IMR-90 (cell line): ENCODE measurements around the gene LYSMD4. TPM values are rescaled to one million over a fixed set of nuclear protein-coding genes. Genes with fewer than 3 reads are reported as not detected.

Experiments
- ATAC-seq: fragments of 200-7000 bp; cut with Tn5 transposase; 2 replicates; pipeline ENCODE4 v1.9.1; 2020; ENCODE audit warnings: low read depth, mild to moderate bottlenecking, moderate library complexity
- BruUV-seq: library from RNA; stranded (reverse); fragments of 400-500 nt; replicated peaks from 2 replicates; lab custom pipeline; 2021; lab: Mats Ljungman, UMichigan
- CTCF ChIA-PET: fragments of 300-600 bp; formaldehyde crosslinking; extraction: SDS; loops from one replicate; lab custom pipeline; 2021; ENCODE audit warnings: antibody characterized with exemption; lab: Yijun Ruan, JAX
- POLR2A ChIA-PET: fragments of 300-600 bp; sonication (Branson Sonifier 250); formaldehyde crosslinking; loops from one replicate; lab custom pipeline; 2022; ENCODE audit warnings: antibody characterized with exemption; ENCODE audit not compliant: unreplicated experiment; lab: Charles Lee
- DNase-seq: peaks from one replicate; pipeline ENCODE4 v3.0.0; 2013
- H2AFZ ChIP-seq: replicated peaks from 2 replicates; pipeline ENCODE3; 2013; ENCODE audit warnings: low read length, mild to moderate bottlenecking; ENCODE audit not compliant: poor library complexity
- H2AK5ac ChIP-seq: 2 replicates; pipeline ENCODE4 v1.6.1; 2013; ENCODE audit warnings: low read depth, low read length, inconsistent platforms
- H2AK9ac ChIP-seq: replicated peaks from 2 replicates; pipeline ENCODE3; 2013; ENCODE audit warnings: mild to moderate bottlenecking, low read depth, low read length, moderate library complexity; ENCODE audit not compliant: poor library complexity
- H2BK120ac ChIP-seq: 2 replicates; pipeline ENCODE4 v1.6.1; 2013; ENCODE audit warnings: low read depth, low read length, inconsistent platforms
- H2BK15ac ChIP-seq: 3 replicates; pipeline ENCODE4 v1.6.1; 2013; ENCODE audit warnings: low read depth, low read length, inconsistent platforms
- H2BK20ac ChIP-seq: 2 replicates; pipeline ENCODE4 v1.6.1; 2013; ENCODE audit warnings: low read depth, mild to moderate bottlenecking, inconsistent platforms, low read length, moderate library complexity
- H2BK5ac ChIP-seq: 2 replicates; pipeline ENCODE4 v1.6.1; 2013; ENCODE audit warnings: mild to moderate bottlenecking, low read depth, low read length, inconsistent platforms; ENCODE audit not compliant: poor library complexity, severe bottlenecking
- H3K14ac ChIP-seq: replicated peaks from 2 replicates; pipeline ENCODE4 v1.6.1; 2013; ENCODE audit warnings: low read depth, low read length, inconsistent platforms
- H3K18ac ChIP-seq: 2 replicates; pipeline ENCODE4 v1.6.1; 2013; ENCODE audit warnings: low read depth, low read length, control low read depth
- H3K23ac ChIP-seq: 2 replicates; pipeline ENCODE4 v1.6.1; 2013; ENCODE audit warnings: low read depth, low read length, inconsistent platforms
- H3K27ac ChIP-seq: 2 replicates; pipeline ENCODE4 v1.5.1; 2013; ENCODE audit warnings: mild to moderate bottlenecking, control low read depth, low read length; ENCODE audit not compliant: insufficient read depth
- H3K27me3 ChIP-seq: 2 replicates; pipeline ENCODE4 v1.6.1; 2013; ENCODE audit warnings: low read length; ENCODE audit not compliant: control insufficient read depth, insufficient read depth
- H3K36me3 ChIP-seq: 2 replicates; pipeline ENCODE4 v1.6.1; 2013; ENCODE audit warnings: low read length, mixed read lengths; ENCODE audit not compliant: control insufficient read depth, insufficient read depth
- H3K4ac ChIP-seq: 2 replicates; pipeline ENCODE4 v1.6.1; 2013; ENCODE audit warnings: low read depth, low read length, inconsistent platforms
- H3K4me1 ChIP-seq: 2 replicates; pipeline ENCODE4 v1.6.1; 2013; ENCODE audit warnings: low read length, mixed read lengths; ENCODE audit not compliant: control insufficient read depth, insufficient read depth
- H3K4me2 ChIP-seq: 2 replicates; pipeline ENCODE4 v1.6.1; 2013; ENCODE audit warnings: low read depth, mild to moderate bottlenecking, control low read depth, low read length, moderate library complexity
- H3K4me3 ChIP-seq: 2 replicates; pipeline ENCODE4 v1.5.1; 2013; ENCODE audit warnings: low read depth, mild to moderate bottlenecking, control low read depth, low read length, moderate library complexity; ENCODE audit not compliant: insufficient read depth
- H3K56ac ChIP-seq: 2 replicates; pipeline ENCODE4 v1.6.1; 2013; ENCODE audit warnings: low read length, inconsistent platforms; ENCODE audit not compliant: insufficient read depth; ENCODE audit errors: extremely low read depth
- H3K79me1 ChIP-seq, 2 experiments: 2 replicates each; pipeline ENCODE4 v1.6.1; 2013; ENCODE audit warnings: low read length in 2 of 2, inconsistent platforms in 1 of 2, low read depth in 1 of 2
- H3K9ac ChIP-seq: 2 replicates; pipeline ENCODE4 v1.6.1; 2013; ENCODE audit warnings: low read depth, low read length, control low read depth
- H3K9me1 ChIP-seq: 2 replicates; pipeline ENCODE4 v1.6.1; 2013; ENCODE audit warnings: low read length, inconsistent platforms; ENCODE audit not compliant: insufficient read depth
- H3K9me3 ChIP-seq: 2 replicates; pipeline ENCODE4 v1.6.1; 2013; ENCODE audit warnings: low read length; ENCODE audit not compliant: control insufficient read depth, insufficient read depth
- H4K20me1 ChIP-seq: 2 replicates; pipeline ENCODE4 v1.6.1; 2013; ENCODE audit warnings: low read length, inconsistent platforms; ENCODE audit not compliant: insufficient read depth
- H4K5ac ChIP-seq: 2 replicates; pipeline ENCODE4 v1.6.1; 2013; ENCODE audit warnings: mild to moderate bottlenecking, low read depth, low read length, control low read depth
- H4K8ac ChIP-seq, 2 experiments: 2 replicates each; pipeline ENCODE4 v1.6.1; 2013; ENCODE audit warnings: low read depth in 2 of 2, low read length in 2 of 2, control low read depth in 1 of 2, inconsistent platforms in 1 of 2
- H4K91ac ChIP-seq: 2 replicates; pipeline ENCODE4 v1.6.1; 2013; ENCODE audit warnings: low read depth, low read length, inconsistent platforms; ENCODE audit not compliant: insufficient read depth
- FOS ChIP-seq: fragments of 150-350 bp; IDR thresholded peaks from 2 replicates; pipeline ENCODE4 v1.6.1; 2016; ENCODE audit warnings: low read depth, low read length
- MAZ ChIP-seq: IDR thresholded peaks from 2 replicates; pipeline ENCODE4 v1.6.1; 2012; ENCODE audit warnings: low read depth, mild to moderate bottlenecking, low read length, improper control_type of control experiment, moderate library complexity, borderline replicate concordance
- POLR2A ChIP-seq: IDR thresholded peaks from 2 replicates; pipeline ENCODE4 v1.6.1; 2012; ENCODE audit warnings: mild to moderate bottlenecking, low read depth, low read length
- RAD21 ChIP-seq: IDR thresholded peaks from 2 replicates; pipeline ENCODE4 v1.6.1; 2012; ENCODE audit warnings: low read length, improper control_type of control experiment
- RFX5 ChIP-seq: IDR thresholded peaks from 2 replicates; pipeline ENCODE4 v1.8.0; 2012; ENCODE audit warnings: low read depth, mild to moderate bottlenecking, low read length, moderate library complexity
- SMC3 ChIP-seq: fragments of 150-350 bp; IDR thresholded peaks from 2 replicates; pipeline ENCODE4 v1.6.1; 2016; ENCODE audit warnings: low read depth, mild to moderate bottlenecking, antibody characterized with exemption, low read length, moderate library complexity
- USF2 ChIP-seq: fragments of 150-350 bp; IDR thresholded peaks from 2 replicates; pipeline ENCODE4 v1.6.1; 2017; ENCODE audit warnings: mild to moderate bottlenecking, antibody characterized with exemption, low read length, low read depth
- WGBS, 2 experiments: methylation state at CpG; one replicate each; pipeline versions ENCODE4 v1.1.5 to v1.1.7; 2013; ENCODE audit warnings: missing lambda C conversion rate in 2 of 2; ENCODE audit not compliant: insufficient read length in 1 of 2; ENCODE audit errors: extremely low coverage in 2 of 2; 5-methylcytosine and 5-hydroxymethylcytosine counted together
- dilution Hi-C: fragments of 300-500 bp; cut with HindIII; formaldehyde crosslinking; loops from one replicate; pipeline ENCODE4 v1.14.3; 2018; ENCODE audit warnings: low sequenced_read_pairs; ENCODE audit not compliant: unreplicated experiment
- in situ Hi-C: fragments of 300-500 bp; cut with MboI; formaldehyde crosslinking; loops from 3 replicates; pipeline ENCODE4 v1.14.3; 2019; ENCODE audit warnings: low sequenced_read_pairs, inconsistent platforms, mixed read lengths
- intact Hi-C: fragments of 100-400 bp; cut with micrococcal nuclease; formaldehyde crosslinking; loops from 2 replicates; pipeline ENCODE4 v1.10.0; 2022
- polyA plus RNA-seq, 3 experiments: library from polyadenylated mRNA; depleted of rRNA; stranded (reverse); fragments of >200 nt; gene quantifications; 2 replicates each; pipeline ENCODE4 v1.2.3, GENCODE V29; 2012; ENCODE audit warnings: low replicate concordance in 1 of 3
- total RNA-seq: library from RNA; depleted of rRNA; stranded (reverse); fragments of >200 nt; gene quantifications from 2 replicates; pipeline ENCODE4 v1.2.3, GENCODE V29; 2012

The LYSMD4 gene
- total and polyA plus RNA-seq, 2 of the 4 experiments (the other 2 are of a cell fraction) = 4.5 to 5.0 TPM

- dilution Hi-C loops (no loop called here), intact Hi-C loops (no loop called here), in situ Hi-C loops (no loop called here)
- H2AK9ac ChIP-seq = no peak overlapping the region
- H4K91ac ChIP-seq = no peak overlapping the region
- no peak overlapping the region for H2BK15ac ChIP-seq
- no peak overlapping the region for H3K27ac ChIP-seq
- no peak overlapping the region for H2BK5ac ChIP-seq
- H2AFZ ChIP-seq = no peak overlapping the region
- no peak for ATAC-seq
- no peaks in the 10 kb centered on the region for H3K27me3 ChIP-seq
- no peaks in the 10 kb centered on the region for H3K9me3 ChIP-seq
- TF ChIP-seq RAD21 (no peak), SMC3 (no peak), MAZ (no peak), POLR2A (no peak), USF2 (no peak), RFX5 (no peak), FOS (no peak)
- H3K14ac ChIP-seq = no peak overlapping the region
- H4K5ac ChIP-seq = no peak overlapping the region
- H3K4ac ChIP-seq = no peak overlapping the region
- H3K4me1 ChIP-seq = peaks cover 9% of the 10 kb centered on the region
- no peak overlapping the region for H2BK20ac ChIP-seq
- H3K36me3 ChIP-seq = peaks cover 30% of the 10 kb centered on the region
- no peak overlapping the region for H3K9ac ChIP-seq
- peaks cover 8% of the 10 kb centered on the region for H3K9me1 ChIP-seq
- H3K23ac ChIP-seq = no peak overlapping the region
- peaks cover 2 to 17% of the 10 kb centered on the region in 2 experiments; a peak in 2 of 4 replicates for H3K79me1 ChIP-seq
- no TSS peak for BruUV-seq
- H3K18ac ChIP-seq = no peak overlapping the region
- no peak overlapping the region for H2AK5ac ChIP-seq
- no peak for DNase-seq
- ChIA-PET POLR2A (no interaction called here), CTCF (no interaction called here)
- H2BK120ac ChIP-seq = no peak overlapping the region
- WGBS, 2 experiments = no CpG with 5 or more reads among the region's 18 CpGs
- H4K8ac ChIP-seq = no peak overlapping the region
- H3K56ac ChIP-seq = no peak overlapping the region
- H4K20me1 ChIP-seq = peaks cover 6% of the 10 kb centered on the region; the same call in 1 of the 2 replicates
- no peak overlapping the region for H3K4me3 ChIP-seq
- no peak overlapping the region for H3K4me2 ChIP-seq
Observed at GRCh38 chr15:99712415-99712814, 20.8 kb downstream of the LYSMD4 start.
